Midbrain (tissue), 1 donor: ENCODE results near the gene VWA5A.

Source experiments
- DNase-seq: peaks from one replicate; lab custom pipeline; 2025; lab: John Stamatoyannopoulos, UW

The VWA5A gene

DNA sequence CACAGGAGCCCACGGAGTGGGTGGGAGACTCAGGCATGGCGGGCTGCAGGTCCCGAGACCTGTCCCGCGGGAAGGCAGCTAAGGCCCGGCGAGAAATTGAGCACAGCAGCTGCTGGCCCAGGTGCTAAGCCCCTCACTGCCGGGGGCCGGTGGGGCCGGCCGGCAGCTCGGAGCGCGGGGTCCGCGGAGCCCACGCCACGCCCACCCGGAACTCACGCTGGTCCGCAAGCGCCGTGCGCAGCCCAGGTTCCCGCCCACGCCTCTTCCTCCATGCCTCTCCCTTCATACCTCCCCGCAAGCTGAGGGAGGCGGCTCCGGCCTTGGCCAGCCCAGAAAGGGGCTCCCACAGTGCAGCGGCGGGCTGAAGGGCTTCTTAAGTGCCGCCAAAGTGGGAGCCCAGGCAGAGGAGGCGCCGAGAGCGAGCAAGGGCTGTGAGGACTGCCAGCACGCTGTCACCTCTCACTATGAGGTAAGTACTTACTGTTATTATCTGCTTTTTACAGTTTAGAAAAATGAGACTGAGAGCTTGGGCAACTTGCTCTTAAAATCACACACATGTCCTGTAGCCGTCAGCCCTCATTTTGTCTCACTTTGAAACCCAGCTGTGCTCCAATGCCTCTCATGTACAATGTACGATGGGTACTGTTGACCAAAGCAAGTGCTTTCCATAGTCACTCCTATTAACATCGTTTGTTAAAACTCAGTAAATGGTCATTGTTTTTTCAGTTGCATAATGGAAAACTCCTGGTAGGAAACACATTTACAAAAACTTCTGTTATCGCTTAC lies 55.7 kb downstream of the VWA5A start:
- DNase-seq, result no peak

DNA sequence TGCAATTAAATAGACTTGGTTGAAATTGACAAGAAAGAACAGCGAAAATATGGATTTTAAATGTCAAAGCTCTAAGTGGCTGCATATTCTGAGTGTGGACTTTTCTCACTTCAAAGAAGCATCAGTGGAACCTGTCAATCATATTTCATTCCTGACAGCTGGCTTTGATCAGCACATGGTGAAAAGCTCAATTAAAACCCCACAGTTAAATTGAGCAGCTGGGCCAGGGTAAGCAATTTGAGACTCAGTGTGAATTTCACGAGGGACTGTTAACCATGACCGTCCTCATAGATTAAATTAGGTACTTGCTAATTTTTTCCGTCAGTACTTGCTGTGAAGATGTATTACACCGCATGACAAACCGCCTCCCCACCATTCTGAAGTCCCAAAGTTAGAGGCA lies 56.9 kb downstream of the VWA5A start:
- no peak for DNase-seq

GRCh38 chr11:124172599-124172998 lies 57.3 kb downstream of the VWA5A start:
- no peak for DNase-seq

- peak; percentile 35 for DNase-seq
These were observed 58.8 kb downstream of the VWA5A start for GRCh38 chr11:124174001-124174583.

DNA sequence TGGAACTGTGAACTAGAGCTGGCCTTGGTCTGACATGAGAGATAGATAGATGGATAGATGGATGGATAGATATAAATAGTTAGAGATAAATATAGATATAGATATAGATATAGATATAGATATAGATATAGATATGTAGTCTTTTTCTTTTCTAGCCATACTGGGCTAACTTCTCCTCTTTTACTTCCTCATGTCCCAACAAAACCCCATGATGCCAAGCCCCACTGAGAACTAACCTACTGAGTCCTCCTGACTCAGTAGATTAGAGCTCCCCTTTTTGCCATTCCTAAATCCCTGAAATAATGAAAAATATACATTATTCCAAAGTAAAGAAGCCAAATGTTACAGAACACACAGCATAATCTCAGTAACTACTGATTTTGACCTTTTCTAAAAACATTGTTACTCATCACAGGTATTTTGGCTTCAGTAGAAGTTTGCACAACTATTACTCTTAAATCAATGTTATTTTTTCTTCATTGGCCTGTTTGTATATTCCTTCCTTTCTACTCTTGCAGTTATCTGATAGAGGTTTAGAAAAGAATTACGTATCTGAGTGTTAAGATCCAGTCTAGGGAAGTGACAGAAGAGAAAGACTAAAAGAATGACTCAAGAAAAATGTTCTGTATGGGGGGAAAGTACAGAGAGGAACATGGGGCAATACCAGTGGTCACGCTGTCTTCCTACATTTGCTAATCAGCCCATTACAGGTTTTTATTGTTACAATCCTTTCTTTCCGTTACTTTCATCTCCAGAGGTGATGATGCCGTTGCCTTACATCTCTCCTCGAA lies 61.9 kb downstream of the VWA5A start:
- DNase-seq, result no peak

- DNase-seq, result no peak
These were observed 64.1 kb downstream of the VWA5A start for GRCh38 chr11:124179310-124179709.

DNA sequence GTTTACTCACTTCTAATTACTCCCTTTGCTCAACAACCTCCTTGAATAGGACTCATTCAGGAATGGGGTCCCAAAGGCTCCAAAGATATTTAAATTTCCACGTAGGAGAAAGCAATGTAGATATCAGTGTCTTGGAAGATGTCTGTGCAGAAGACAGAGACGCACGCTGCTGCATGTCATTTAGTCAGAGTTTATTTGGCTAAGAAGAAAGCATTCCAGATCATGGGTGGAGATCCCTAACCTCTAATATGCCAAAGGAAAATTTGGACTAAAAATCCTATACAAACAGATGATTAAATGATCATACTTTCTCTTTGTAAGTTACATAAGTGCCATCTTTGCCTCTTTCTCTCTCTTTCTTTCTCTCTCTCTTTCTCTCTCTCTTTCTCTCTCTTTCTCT lies 67.8 kb downstream of the VWA5A start, which contains the start of gene OR10D3:
Gene OR10D3 (plus strand): TSS at position 278 of the 400 bp plus-strand sequence. CDS start 1,925 bp downstream, outside the sequence.
- DNase-seq, result no peak

DNA sequence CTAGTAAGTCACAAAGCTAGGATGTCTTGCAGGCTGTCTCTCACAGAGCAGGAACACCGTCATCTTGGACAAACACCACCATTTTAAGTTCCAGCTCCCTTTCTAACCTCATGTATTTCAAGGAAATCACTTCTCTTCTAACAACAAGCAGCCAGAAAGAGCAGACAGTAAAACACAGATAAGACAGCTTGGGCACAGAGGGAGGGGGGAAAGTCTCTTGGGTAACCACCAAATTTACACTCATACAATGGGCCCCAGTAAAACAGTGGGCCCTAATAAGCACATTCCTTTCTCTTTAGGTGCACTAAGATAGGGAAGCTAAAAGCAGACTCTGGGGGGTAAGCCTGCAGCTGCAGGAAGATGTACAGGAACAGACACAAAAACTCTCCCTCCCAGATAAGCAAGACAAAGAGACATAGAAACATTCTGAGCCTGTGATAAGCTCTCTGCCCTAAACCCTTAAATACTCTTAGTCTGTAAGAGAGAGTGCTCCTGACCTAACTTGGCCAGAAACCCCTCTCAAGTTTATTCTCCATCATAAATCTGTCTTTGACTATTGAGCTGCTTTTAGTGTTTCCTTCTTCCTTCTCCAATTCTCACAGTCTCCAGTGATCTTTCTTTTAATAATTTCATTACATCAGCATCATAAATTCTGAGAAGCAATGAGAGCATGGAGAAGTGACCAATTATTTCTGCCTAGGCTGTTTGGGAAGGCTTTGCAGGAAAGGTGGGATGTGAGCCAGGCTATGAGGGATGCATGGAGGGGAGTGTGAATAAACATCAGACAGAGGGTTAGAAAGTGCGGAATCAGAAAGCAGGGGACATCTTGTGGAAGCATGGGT lies 75.3 kb downstream of the VWA5A start:
- no peak for DNase-seq

DNA sequence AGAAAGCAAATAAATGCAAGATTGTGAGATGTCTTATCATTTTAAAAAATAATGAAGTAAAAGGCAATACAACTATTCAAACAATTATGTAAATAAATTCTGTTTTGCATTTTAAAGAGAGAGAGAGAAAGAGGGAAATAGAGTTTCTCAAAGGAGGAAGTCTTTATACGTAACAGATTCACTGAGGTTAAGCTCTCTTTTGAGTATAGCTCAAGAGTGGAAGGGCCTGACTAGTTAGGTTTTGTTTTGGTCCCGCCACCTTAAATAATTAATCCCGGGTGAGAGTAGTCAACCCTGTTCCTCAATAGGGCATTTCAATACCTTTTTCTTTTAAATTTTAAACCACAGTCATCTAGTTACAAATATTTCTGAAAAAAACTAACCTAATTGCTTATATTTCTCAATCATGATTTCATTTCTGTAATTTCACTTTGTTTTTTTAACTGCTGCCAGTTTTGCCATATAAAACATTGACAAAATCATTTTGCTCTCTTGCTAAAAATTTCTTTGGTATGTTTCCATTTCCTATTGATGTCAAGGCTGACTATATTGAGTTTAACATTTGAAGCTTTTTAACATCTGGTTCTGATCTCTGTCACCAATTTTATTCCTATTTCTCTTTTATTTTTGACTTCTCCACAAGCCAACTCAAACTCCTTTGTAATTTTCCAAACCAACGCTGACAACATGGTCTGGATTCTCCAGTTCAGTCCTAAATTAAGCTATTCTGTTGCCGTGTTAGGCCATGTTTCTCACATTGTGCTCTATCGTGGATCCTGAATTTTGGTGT lies 78.2 kb downstream of the VWA5A start:
- DNase-seq, result no peak

GRCh38 chr11:124194293-124195188 lies 79.3 kb downstream of the VWA5A start:
- no peak for DNase-seq

DNA sequence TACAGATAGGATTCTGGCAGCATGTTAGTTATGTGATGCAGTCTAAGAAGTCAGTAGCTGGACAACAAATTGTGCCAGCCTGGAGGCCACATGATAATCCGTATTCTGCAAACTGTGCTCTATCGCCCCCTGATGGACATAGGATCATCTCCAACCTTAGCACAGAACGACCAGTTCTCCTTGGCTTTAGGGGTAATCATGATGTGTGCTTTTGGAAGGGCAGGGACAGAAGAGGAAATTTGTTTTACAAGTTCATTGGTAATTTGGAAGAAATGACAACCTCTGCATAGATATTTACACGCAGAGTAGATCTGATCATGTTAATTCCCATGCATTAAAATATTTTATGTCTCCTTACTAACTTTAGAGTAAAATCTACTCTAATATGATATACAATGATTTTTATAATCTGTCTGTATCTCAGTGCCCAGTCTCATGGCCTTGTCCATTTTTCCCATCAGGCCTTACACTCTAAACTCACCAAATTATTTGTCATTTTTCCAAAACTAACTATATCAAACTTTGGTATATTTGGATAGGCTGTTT lies 80.0 kb downstream of the VWA5A start:
- no peak for DNase-seq
